Liver (tissue), 9 donors: ENCODE measurements around the gene MFSD11. TPM values are rescaled to one million over a fixed set of nuclear protein-coding genes. Genes with fewer than 3 reads are reported as not detected.

Source experiments
- DNase-seq: peaks from one replicate; pipeline ENCODE4 v3.0.0-alpha.2; 2017; ENCODE audit warnings: low spot score
- H3K27ac ChIP-seq, 2 donors: one replicate each; pipeline ENCODE4 v1.7.0; 2013; ENCODE audit warnings: inconsistent platforms in 2 of 2, low read length in 2 of 2, control low read depth in 1 of 2, low read depth in 1 of 2, mild to moderate bottlenecking in 1 of 2
- H3K27me3 ChIP-seq, 4 donors: one replicate each; pipeline versions ENCODE4 v1.6.1 to v1.7.0; 2013; ENCODE audit warnings: low read length in 3 of 4, inconsistent platforms in 1 of 4, mild to moderate bottlenecking in 1 of 4, moderate library complexity in 1 of 4; ENCODE audit not compliant: control insufficient read depth in 4 of 4, insufficient read depth in 4 of 4
- H3K36me3 ChIP-seq, 4 donors: one replicate each; pipeline versions ENCODE4 v1.6.1 to v1.7.0; 2013; ENCODE audit warnings: low read length in 3 of 4, mild to moderate bottlenecking in 3 of 4, low read depth in 1 of 4, moderate library complexity in 1 of 4; ENCODE audit not compliant: control insufficient read depth in 4 of 4, insufficient read depth in 3 of 4
- H3K4me1 ChIP-seq, 4 donors: one replicate each; pipeline versions ENCODE4 v1.6.1 to v1.7.0; 2013; ENCODE audit warnings: low read length in 3 of 4, mild to moderate bottlenecking in 3 of 4, moderate library complexity in 1 of 4; ENCODE audit not compliant: control insufficient read depth in 4 of 4, insufficient read depth in 4 of 4
- H3K4me3 ChIP-seq, 3 donors: one replicate each; pipeline versions ENCODE4 v1.6.1 to v1.7.0; 2013; ENCODE audit warnings: low read length in 3 of 3, control low read depth in 1 of 3, low read depth in 1 of 3, mild to moderate bottlenecking in 1 of 3
- H3K9ac ChIP-seq, 2 donors: one replicate each; pipeline ENCODE4 v1.7.0; 2013; ENCODE audit warnings: low read length in 2 of 2, mild to moderate bottlenecking in 2 of 2, moderate library complexity in 2 of 2, control low read depth in 1 of 2, low read depth in 1 of 2
- H3K9me3 ChIP-seq, 4 donors: one replicate each; pipeline versions ENCODE4 v1.6.1 to v1.7.0; 2013; ENCODE audit warnings: low read length in 3 of 4; ENCODE audit not compliant: control insufficient read depth in 4 of 4
- EGR1 ChIP-seq, 2 donors: IDR thresholded peaks; 2 replicates each; pipeline ENCODE4 v1.6.1; 2016 to 2018; ENCODE audit warnings: antibody characterized with exemption in 2 of 2, low read depth in 2 of 2
- FOXA1 ChIP-seq: IDR thresholded peaks from 2 replicates; pipeline ENCODE4 v1.6.1; 2016; ENCODE audit warnings: antibody characterized with exemption
- FOXA2 ChIP-seq: IDR thresholded peaks from 2 replicates; pipeline ENCODE4 v1.6.1; 2016; ENCODE audit warnings: antibody characterized with exemption
- GABPA ChIP-seq, 2 donors: IDR thresholded peaks in 1 of 2; conservative IDR thresholded peaks in 1 of 2; 2 replicates each; pipeline ENCODE4 v1.6.1; 2016; ENCODE audit warnings: antibody characterized with exemption in 2 of 2, mild to moderate bottlenecking in 1 of 2, moderate library complexity in 1 of 2
- HNF4A ChIP-seq, 2 donors: conservative IDR thresholded peaks; 2 replicates each; pipeline ENCODE4 v1.6.1; 2016; ENCODE audit warnings: antibody characterized with exemption in 2 of 2, mild to moderate bottlenecking in 2 of 2
- HNF4G ChIP-seq: IDR thresholded peaks from 2 replicates; pipeline ENCODE4 v1.6.1; 2016; ENCODE audit warnings: antibody characterized with exemption
- JUND ChIP-seq, 2 donors: IDR thresholded peaks; 2 replicates each; pipeline ENCODE4 v1.6.1; 2016; ENCODE audit warnings: antibody characterized with exemption in 2 of 2
- NR2F2 ChIP-seq: IDR thresholded peaks from 2 replicates; pipeline ENCODE4 v1.6.1; 2016; ENCODE audit warnings: antibody characterized with exemption
- RAD21 ChIP-seq, 2 donors: IDR thresholded peaks; 2 replicates each; pipeline ENCODE4 v1.6.1; 2016; ENCODE audit warnings: antibody characterized with exemption in 2 of 2, mild to moderate bottlenecking in 2 of 2
- REST ChIP-seq: IDR thresholded peaks from 2 replicates; pipeline ENCODE4 v1.6.1; 2016; ENCODE audit warnings: antibody characterized with exemption, mild to moderate bottlenecking
- RXRA ChIP-seq, 2 donors: IDR thresholded peaks; 2 replicates each; pipeline ENCODE4 v1.6.1; 2017 to 2018; ENCODE audit warnings: antibody characterized with exemption in 2 of 2, mild to moderate bottlenecking in 1 of 2
- SP1 ChIP-seq: IDR thresholded peaks from 2 replicates; pipeline ENCODE4 v1.6.1; 2018; ENCODE audit warnings: antibody characterized with exemption, mild to moderate bottlenecking
- TAF1 ChIP-seq: conservative IDR thresholded peaks from 2 replicates; pipeline ENCODE4 v1.6.1; 2016; ENCODE audit warnings: antibody characterized with exemption, mild to moderate bottlenecking
- YY1 ChIP-seq: IDR thresholded peaks from 2 replicates; pipeline ENCODE4 v1.6.1; 2016; ENCODE audit warnings: antibody characterized with exemption, mild to moderate bottlenecking
- ZBTB33 ChIP-seq: IDR thresholded peaks from 2 replicates; pipeline ENCODE4 v1.6.1; 2016; ENCODE audit warnings: antibody characterized with exemption
- WGBS: extraction: QIAGEN DNeasy Blood & Tissue Kit; methylation state at CpG from one replicate; pipeline ENCODE4 v1.1.7; 2013; 5-methylcytosine and 5-hydroxymethylcytosine counted together
- polyA plus RNA-seq, 2 donors: library from polyadenylated mRNA; stranded (reverse) in 1 of 2; unstranded in 1 of 2; fragments of 200-250 nt in 1 of 2; fragments of >200 nt in 1 of 2; fragmentation: Nextera tagmentation in 1 of 2; extraction: Ambion mirVana in 1 of 2; gene quantifications; one replicate each; pipeline versions ENCODE4 v1.2.1 to v1.2.3, GENCODE V29; 2013 to 2015
- total RNA-seq, 2 donors: library from RNA; depleted of rRNA; stranded (reverse); fragments of >200 nt; gene quantifications; one replicate each; pipeline ENCODE4 v1.2.3, GENCODE V29; 2014
- TF ChIP-seq, protein P1 (sequence below): IDR thresholded peaks from 2 replicates; pipeline ENCODE4 v1.6.1; 2016; ENCODE audit warnings: antibody characterized with exemption
- TF ChIP-seq, protein P2 (sequence below): IDR thresholded peaks from 2 replicates; pipeline ENCODE4 v1.6.1; 2016; ENCODE audit warnings: antibody characterized with exemption
- donor health status: healthy.
- donor health status: healthy.
- donor health status: healthy.
- donor health status: healthy.
- donor health status: healthy.

Gene MFSD11
- total and polyA plus RNA-seq, 4 donors: 8.6 to 26.9 (median 17.5) TPM

- no peaks in the 10 kb centered on the region for H3K27me3 ChIP-seq
- no peaks in the 10 kb centered on the region for H3K9me3 ChIP-seq
- no peak overlapping the region for H3K9ac ChIP-seq
- no peak overlapping the region for H3K27ac ChIP-seq
- no peak overlapping the region for H3K4me3 ChIP-seq
- no peak for DNase-seq
- H3K36me3 ChIP-seq: peaks cover 0 to 22% (median 13%) of the 10 kb centered on the region in 4 donors
- TF ChIP-seq REST (no peak), NR2F2 (no peak), RXRA (IDR thresholded peaks at IDR 0.05) (no peak), ZBTB33 (no peak), RAD21 (IDR thresholded peaks at IDR 0.05) (no peak), EGR1 (IDR thresholded peaks at IDR 0.05; ENCODE audit: low read depth in 2 of 2) (no peak), YY1 (no peak), JUND (IDR thresholded peaks at IDR 0.05) (no peak), SP1 (no peak), TAF1 (no peak), GABPA (IDR thresholded peaks at IDR 0.05 in 1 of 2, conservative IDR thresholded peaks at IDR 0.05 in 1 of 2) (no peak), HNF4A (conservative IDR thresholded peaks at IDR 0.05) (no peak)
- TF ChIP-seq, protein P1, sequence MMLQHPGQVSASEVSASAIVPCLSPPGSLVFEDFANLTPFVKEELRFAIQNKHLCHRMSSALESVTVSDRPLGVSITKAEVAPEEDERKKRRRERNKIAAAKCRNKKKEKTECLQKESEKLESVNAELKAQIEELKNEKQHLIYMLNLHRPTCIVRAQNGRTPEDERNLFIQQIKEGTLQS: no peak
- TF ChIP-seq, protein P2, sequence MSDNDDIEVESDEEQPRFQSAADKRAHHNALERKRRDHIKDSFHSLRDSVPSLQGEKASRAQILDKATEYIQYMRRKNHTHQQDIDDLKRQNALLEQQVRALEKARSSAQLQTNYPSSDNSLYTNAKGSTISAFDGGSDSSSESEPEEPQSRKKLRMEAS: no peak
- WGBS: 94% methylated on average over 12 of the region's 12 CpGs
- H3K4me1 ChIP-seq: no peaks in the 10 kb centered on the region
Observed at GRCh38 chr17:76781056-76781982, 43.4 kb downstream of the MFSD11 start.

GRCh38 chr17:76783146-76783545 lies 45.2 kb downstream of the MFSD11 start:
- H3K4me3 ChIP-seq: no peak overlapping the region
- no peak overlapping the region for H3K9ac ChIP-seq
- H3K27ac ChIP-seq: no peak overlapping the region
- no peaks in the 10 kb centered on the region for H3K4me1 ChIP-seq
- DNase-seq: no peak
- H3K36me3 ChIP-seq: peaks cover 0 to 14% (median 9%) of the 10 kb centered on the region in 4 donors
- H3K27me3 ChIP-seq: no peaks in the 10 kb centered on the region
- H3K9me3 ChIP-seq: no peaks in the 10 kb centered on the region
- WGBS: 86% methylated on average over 5 of the region's 5 CpGs
- TF ChIP-seq GABPA (IDR thresholded peaks at IDR 0.05 in 1 of 2, conservative IDR thresholded peaks at IDR 0.05 in 1 of 2): no peak
- no peak for TF ChIP-seq HNF4G
- TF ChIP-seq YY1: no peak
- no peak for TF ChIP-seq REST
- TF ChIP-seq, protein P2: no peak
- TF ChIP-seq RXRA (IDR thresholded peaks at IDR 0.05): no peak
- no peak for TF ChIP-seq SP1
- no peak for TF ChIP-seq TAF1
- no peak for TF ChIP-seq FOXA1
- TF ChIP-seq JUND (IDR thresholded peaks at IDR 0.05): no peak
- TF ChIP-seq FOXA2: no peak
- TF ChIP-seq ZBTB33: no peak
